ENCODE data around the gene PDE4C.

GRCh38 chr19:18211683-18212082, 14.6 kb downstream of the PDE4C start:
- TF ChIP-seq CTCF (IDR thresholded peaks at IDR 0.05) = no peak
- TF ChIP-seq ZFX (IDR thresholded peaks at IDR 0.05; ENCODE audit: borderline replicate concordance) = no peak

Measured in 22Rv1 (cell line).